Stromal cell of bone marrow (primary cell): ENCODE results near the gene CARD11.

Source experiments
- DNase-seq: peaks from one replicate; pipeline ENCODE4 v3.0.0-alpha.2; 2012; ENCODE audit warnings: low read depth

Gene CARD11

GRCh38 chr7:3020416-3020815 lies 23.3 kb downstream of the CARD11 start:
- DNase-seq = no peak

- no peak for DNase-seq
Measured at GRCh38 chr7:3019801-3020200, 23.9 kb downstream of the CARD11 start.

DNA sequence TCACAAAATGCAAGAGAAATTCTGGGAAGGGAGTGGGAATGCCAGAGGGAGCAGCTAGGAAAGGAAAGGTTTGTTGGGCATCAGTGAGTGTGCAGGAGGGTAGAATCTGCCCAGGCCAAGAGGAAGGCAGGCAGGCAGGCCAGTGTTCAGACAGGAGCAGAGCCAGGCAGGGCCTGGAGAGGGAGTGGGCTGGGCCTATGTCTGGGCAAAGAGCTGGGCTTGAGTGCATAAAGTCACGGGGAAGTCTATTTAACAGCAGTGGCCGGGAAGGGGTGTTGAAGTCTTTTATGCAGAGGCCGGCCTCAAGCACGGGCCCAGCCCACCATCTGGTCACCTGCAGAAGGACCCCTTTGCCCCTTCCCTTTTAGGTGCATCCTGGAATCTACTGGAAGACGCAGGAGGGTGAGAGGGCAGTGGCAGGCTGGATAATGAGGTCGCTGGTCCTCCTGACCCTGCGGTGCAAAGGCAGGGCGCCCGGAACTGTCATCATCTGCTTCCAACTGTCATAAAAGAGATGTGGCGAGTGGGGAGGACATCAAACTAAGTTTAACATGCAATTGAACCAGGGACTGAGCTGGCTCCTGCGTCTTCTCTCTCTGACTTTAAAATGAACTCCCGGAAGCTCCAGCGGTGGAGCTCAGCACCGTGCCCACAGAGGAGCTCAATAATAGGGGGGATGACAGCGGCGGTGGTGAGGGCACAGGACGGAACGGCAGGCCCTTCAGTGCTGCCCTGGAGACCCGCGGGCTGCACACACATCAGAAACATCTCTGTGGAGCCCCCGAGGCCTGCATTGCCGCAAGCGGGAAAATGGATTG lies 29.5 kb downstream of the CARD11 start:
- DNase-seq = no peak

DNA sequence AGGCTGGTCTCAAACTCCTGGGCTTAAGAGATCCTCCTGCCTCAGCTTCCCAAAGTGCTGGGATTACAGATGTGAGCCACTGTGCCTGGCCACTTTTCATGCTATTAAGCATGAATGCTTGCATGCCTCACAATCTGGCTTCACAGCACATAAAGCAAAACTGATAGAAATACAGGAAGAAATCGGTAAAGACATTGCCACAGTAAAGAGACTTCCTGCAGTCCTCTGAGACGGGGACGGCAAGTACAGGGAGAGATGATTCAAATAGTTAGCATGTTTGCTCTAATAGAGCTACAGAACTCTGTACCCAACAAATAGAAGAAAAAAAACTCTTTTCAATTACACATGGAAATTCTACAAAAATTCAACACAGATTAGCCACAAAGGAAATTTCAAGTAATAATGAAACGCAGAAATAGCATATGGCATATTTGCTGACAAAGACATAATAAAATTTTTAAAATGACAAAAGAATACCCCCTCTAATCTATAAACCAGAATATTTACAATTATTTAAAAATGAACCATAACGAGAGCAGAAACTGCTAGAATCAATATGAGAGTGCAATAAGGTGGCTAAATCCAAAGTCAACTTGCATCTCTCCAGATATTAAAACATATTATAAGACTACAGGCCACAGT lies 32.3 kb downstream of the CARD11 start:
- no peak for DNase-seq

- no peak for DNase-seq
Measured at GRCh38 chr7:3010161-3010560, 33.5 kb downstream of the CARD11 start.

DNA sequence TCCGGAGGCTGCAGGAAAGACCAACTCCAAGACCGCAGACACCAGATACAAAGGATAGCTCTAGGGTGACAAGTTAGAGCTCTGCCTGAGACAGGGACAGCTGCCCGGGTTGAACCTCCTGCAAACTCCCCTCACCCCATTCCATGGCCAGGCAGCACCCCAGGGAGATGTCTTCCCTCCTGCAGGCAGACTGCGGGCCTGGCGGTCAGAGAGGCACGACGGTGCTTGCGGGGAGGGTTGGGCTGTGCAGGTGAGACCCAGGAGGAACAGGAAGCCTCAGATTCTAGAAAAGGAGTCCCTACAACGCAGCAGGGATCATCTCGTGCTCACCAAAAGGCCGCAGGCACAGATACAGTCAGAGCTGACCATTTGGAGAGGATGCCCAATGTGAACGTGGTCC lies 34.6 kb downstream of the CARD11 start:
- DNase-seq = no peak

DNA sequence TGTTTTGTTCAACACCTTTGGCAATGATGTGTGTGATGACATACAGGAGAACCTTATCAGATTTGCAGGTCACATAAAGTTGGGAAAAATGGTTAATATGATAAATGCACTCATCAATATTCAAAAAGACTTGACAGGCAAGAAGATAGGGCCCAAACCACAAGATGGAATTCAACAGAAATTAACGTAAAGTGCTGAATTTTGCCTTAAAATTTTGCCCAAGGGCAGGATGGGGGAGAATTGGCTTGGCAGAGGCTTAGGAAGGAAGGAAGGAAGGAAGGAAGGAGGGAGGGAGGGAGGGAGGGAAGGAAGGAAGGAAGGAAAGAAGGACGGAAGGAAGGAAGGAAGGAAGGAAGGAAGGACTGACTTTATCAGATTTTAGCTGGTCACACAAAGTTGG lies 35.3 kb downstream of the CARD11 start:
- DNase-seq = no peak

GRCh38 chr7:3007696-3008095 lies 36.0 kb downstream of the CARD11 start:
- no peak for DNase-seq

DNA sequence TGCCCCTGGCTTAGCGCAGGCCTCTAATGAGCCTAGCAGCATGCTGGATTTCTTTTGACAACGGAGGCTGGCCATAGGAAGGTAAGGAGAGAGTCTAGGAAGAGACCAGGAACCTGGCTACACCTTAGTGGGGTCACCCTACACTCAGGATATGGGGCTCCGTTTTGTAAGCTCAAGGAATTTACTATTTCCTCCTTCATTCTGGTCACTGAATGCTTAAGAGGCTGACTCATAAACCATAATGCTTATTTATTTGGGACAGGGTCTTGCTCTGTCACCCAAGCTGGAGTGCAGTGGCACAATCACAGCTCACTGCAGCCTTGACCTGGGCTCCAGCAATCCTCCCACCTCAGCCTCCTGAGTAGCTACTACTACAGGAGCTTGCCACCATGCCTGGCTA lies 38.4 kb downstream of the CARD11 start:
- no peak for DNase-seq

DNA sequence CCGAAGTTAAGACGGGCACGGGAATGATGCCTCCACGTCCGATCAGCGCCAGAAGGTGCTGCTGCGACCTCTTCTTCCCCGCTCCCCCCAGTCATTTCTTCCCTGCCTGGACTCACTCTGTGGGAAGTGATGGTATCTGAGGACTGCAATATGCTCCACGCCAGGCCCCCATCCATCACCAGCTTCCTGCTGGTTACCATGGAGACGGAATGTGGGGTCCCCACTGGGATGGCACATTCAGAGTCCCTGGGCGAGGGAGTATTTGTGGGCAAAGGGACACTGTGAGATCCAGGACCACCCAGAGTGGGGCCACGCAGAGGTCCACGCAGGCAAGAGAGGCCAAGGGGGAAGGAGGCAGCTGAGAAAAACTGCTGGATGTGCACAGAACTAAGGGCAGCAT lies 39.7 kb downstream of the CARD11 start:
- no peak for DNase-seq

- DNase-seq = no peak
Measured at GRCh38 chr7:3002631-3003030, 41.0 kb downstream of the CARD11 start.

DNA sequence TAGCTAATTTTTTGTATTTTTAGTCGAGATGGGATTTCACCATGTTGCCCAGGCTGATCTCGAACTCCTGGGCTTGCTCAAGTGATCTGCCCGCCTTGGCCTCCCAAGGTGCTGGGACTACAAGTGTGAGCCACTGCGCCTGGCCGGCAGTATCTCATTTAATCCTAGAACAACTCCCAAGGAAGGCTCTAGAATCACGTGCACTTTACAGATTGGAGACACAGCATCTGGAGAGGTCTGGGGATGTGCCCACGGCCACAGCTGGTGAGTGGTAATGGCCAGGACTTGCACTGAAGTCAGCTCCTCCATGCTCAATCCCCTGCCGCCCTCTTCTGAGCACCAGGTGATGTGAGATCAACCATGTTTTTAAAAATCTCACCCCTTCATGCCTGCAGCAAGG lies 43.1 kb downstream of the CARD11 start:
- no peak for DNase-seq

DNA sequence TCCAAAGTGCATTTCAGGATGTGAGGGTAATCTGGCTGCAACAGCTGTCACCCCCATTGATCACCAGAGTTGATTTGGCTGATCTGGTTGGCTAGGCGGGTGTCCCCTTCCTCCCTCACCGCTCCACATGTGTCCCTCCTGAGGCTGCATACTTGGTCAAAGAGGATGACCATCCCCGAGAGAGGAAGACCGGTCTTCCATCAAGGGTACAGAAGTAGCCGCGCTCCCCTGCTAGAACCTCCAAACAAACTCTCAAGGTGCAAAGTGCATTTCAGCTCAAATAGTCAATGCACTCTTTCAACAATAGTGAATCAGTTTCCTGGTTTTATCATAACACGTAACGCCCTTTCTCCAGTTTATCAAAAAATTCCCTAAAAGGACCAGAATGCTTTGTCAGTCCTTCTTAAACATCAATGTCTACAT lies 44.6 kb downstream of the CARD11 start:
- DNase-seq = no peak

GRCh38 chr7:2997014-2997413 lies 46.7 kb downstream of the CARD11 start:
- DNase-seq = no peak

- no peak for DNase-seq
Measured at GRCh38 chr7:2996141-2996540, 47.5 kb downstream of the CARD11 start.

DNA sequence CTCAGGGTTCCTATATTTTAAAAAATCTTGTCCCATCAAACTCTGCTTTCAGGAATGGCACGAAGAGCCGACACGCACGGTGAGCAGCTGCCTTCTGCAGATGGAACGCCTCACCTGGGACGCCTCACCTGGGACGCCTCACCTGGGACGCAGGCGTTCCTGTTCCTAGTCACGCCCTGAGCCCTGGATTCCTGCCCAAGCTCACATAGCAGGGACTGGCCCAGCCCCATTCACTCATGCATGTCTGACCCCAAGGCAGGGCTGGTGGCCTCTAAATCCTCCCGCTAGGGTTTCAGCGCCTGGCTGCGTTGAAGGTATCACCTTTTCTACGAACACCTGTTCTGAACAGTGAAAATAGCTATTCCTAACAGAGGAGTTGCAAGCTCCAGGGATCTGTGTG lies 49.8 kb downstream of the CARD11 start:
- DNase-seq = no peak

DNA sequence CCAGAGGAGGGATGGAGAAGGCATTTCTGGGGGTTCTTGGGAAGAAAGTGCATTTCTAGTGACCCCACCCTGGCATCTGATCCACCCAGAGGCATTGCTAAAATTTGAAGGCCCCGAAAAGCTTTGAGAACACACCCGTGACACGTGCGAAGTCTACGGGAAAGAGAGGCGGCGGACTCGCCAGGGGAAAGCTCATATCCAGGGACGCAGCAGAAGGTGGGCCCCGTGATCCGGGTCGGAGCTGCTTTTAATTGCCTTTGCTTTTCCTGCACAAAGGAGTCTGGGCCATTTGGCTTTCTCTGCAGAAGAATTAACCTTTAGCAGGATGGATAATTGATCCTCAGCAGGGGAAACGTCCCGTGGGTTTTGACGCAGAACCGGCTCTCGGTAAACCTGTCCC lies 50.3 kb downstream of the CARD11 start:
- DNase-seq = no peak

GRCh38 chr7:2990949-2991470 lies 52.7 kb downstream of the CARD11 start:
- DNase-seq = no peak

GRCh38 chr7:2986561-2986960 lies 57.1 kb downstream of the CARD11 start:
- DNase-seq = no peak

GRCh38 chr7:2985866-2986265 lies 57.8 kb downstream of the CARD11 start:
- DNase-seq = no peak

DNA sequence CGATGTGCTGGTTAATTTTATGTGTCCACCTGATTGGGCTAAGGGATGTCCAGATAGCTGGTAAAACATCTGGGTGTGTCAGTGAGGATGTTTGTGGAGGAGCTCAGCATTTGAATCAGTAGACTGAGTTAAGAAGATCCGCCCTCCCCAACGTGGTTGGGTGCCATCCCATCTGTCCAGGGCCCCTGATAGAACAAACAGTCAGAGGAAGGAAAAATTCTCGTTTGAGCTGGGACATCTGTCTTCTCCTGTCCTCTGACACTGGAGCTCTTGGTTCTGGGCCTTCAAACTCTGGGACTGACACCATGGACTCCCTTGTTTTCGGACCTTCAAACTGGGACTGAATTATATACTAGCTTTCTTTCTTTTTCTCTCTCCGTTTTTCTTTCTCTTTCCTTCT lies 59.6 kb downstream of the CARD11 start:
- DNase-seq = no peak

DNA sequence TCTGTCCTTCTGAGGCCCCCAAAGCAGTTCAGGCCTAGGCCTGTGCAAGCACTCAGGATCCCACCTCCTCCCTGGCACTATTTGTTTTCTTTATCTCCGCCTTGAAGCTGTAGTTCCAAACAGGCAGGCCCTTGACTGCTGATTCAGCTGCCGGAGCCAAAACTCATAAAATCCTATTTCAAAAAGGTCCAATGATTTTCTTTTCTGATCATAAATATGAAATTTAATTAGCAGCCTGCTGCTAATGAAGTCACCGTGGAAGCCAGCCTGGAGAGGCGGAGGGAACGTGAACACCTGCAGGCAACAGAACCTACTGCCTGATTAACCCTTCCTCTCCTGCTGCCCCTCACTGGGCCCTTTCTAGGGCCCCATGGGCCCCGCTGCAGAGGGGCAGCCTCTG lies 60.1 kb downstream of the CARD11 start:
- DNase-seq = no peak

GRCh38 chr7:2982831-2983230 lies 60.8 kb downstream of the CARD11 start:
- DNase-seq = no peak

GRCh38 chr7:2982401-2982800 lies 61.3 kb downstream of the CARD11 start:
- no peak for DNase-seq
